GM19324 (cell line): ENCODE results near the gene NEDD4L.
"Not testable (repeated sequence)": the region's sequence is repeated elsewhere in the genome, so short reads cannot be mapped to it uniquely, and the experiment has no call there.

ENCODE experiments used
- ATAC-seq: cut with Tn5 transposase; IDR thresholded peaks from one replicate; pipeline ENCODE4 v1.9.1; 2021; ENCODE audit warnings: mild to moderate bottlenecking, moderate library complexity; ENCODE audit not compliant: unreplicated experiment, low FRiP score

NEDD4L gene

GRCh38 chr18:58427321-58427720 lies 383.3 kb downstream of the NEDD4L start:
- ATAC-seq = no peak

- ATAC-seq = no peak
These were observed 385.4 kb downstream of the NEDD4L start for GRCh38 chr18:58429442-58429841.

GRCh38 chr18:58431215-58431614 lies 387.2 kb downstream of the NEDD4L start:
- no peak for ATAC-seq

GRCh38 chr18:58432050-58432727 lies 388.2 kb downstream of the NEDD4L start:
- ATAC-seq = no peak

- ATAC-seq = not testable (repeated sequence)
These were observed 391.4 kb downstream of the NEDD4L start for GRCh38 chr18:58435221-58436005.

GRCh38 chr18:58438161-58438957 lies 394.3 kb downstream of the NEDD4L start:
- ATAC-seq = no peak

- ATAC-seq = no peak
These were observed 394.9 kb downstream of the NEDD4L start for GRCh38 chr18:58438958-58439300.

GRCh38 chr18:58443671-58444070 lies 399.6 kb downstream of the NEDD4L start:
- no peak for ATAC-seq

- no peak for ATAC-seq
These were observed 402.5 kb downstream of the NEDD4L start for GRCh38 chr18:58446391-58447060.

GRCh38 chr18:58447402-58448095 lies 403.5 kb downstream of the NEDD4L start:
- no peak for ATAC-seq

GRCh38 chr18:58449464-58449863 lies 405.4 kb downstream of the NEDD4L start:
- no peak for ATAC-seq
